DOHH2 (cell line): Measurements from ENCODE around the gene KAT6B.

ENCODE experiments used
- H3F3A ChIP-seq: fragments of 200-600 bp; sonication (generic), shearing (Covaris generic); 2 replicates; pipeline ENCODE4 v1.6.0; 2016; ENCODE audit warnings: antibody characterized with exemption, mild to moderate bottlenecking; ENCODE audit not compliant: control insufficient read depth, insufficient read depth
- H3K27ac ChIP-seq: fragments of 200-600 bp; sonication (generic); 2 replicates; pipeline ENCODE4 v1.5.1; 2014; ENCODE audit warnings: low read depth, mild to moderate bottlenecking, low read length, moderate library complexity
- H3K27me3 ChIP-seq: fragments of 200-600 bp; sonication (generic); 2 replicates; pipeline ENCODE4 v1.6.1; 2014; ENCODE audit warnings: mild to moderate bottlenecking, low read length, mixed read lengths; ENCODE audit not compliant: control insufficient read depth
- H3K36me3 ChIP-seq: fragments of 200-600 bp; sonication (generic); 2 replicates; pipeline ENCODE4 v1.6.1; 2014; ENCODE audit warnings: mild to moderate bottlenecking, low read length, moderate library complexity, mixed read lengths; ENCODE audit not compliant: control insufficient read depth
- H3K4me1 ChIP-seq: fragments of 200-600 bp; sonication (generic); 2 replicates; pipeline ENCODE4 v1.6.1; 2014; ENCODE audit warnings: mild to moderate bottlenecking, low read length, mixed read lengths; ENCODE audit not compliant: control insufficient read depth
- H3K4me2 ChIP-seq: fragments of 200-600 bp; sonication (generic); 2 replicates; pipeline ENCODE4 v1.6.0; 2014; ENCODE audit warnings: mild to moderate bottlenecking, low read length, moderate library complexity
- H3K4me3 ChIP-seq: fragments of 200-600 bp; sonication (generic); 2 replicates; pipeline ENCODE4 v1.5.1; 2014; ENCODE audit warnings: mild to moderate bottlenecking, low read length, mixed read lengths
- H3K79me2 ChIP-seq: fragments of 200-600 bp; sonication (generic); 2 replicates; pipeline ENCODE4 v1.6.1; 2014; ENCODE audit warnings: mild to moderate bottlenecking, low read length, mixed read lengths; ENCODE audit not compliant: control insufficient read depth
- H3K9me2 ChIP-seq: fragments of 200-600 bp; sonication (generic); replicated peaks from 2 replicates; pipeline ENCODE4 v1.6.1; 2014; ENCODE audit warnings: mild to moderate bottlenecking, low read length, mixed read lengths; ENCODE audit not compliant: control insufficient read depth
- H3K9me3 ChIP-seq: fragments of 200-600 bp; sonication (generic); 2 replicates; pipeline ENCODE4 v1.6.1; 2014; ENCODE audit warnings: antibody characterized with exemption, low read length, mixed read lengths; ENCODE audit not compliant: control insufficient read depth, insufficient read depth
- H4K20me1 ChIP-seq: fragments of 200-600 bp; sonication (generic); 2 replicates; pipeline ENCODE4 v1.6.0; 2014; ENCODE audit warnings: low read depth, mild to moderate bottlenecking, antibody characterized with exemption, low read length, moderate library complexity; ENCODE audit not compliant: control insufficient read depth, insufficient read depth
- EZH2phosphoT487 ChIP-seq: fragments of 200-600 bp; sonication (generic); IDR thresholded peaks from 2 replicates; pipeline ENCODE4 v1.6.1; 2017; ENCODE audit warnings: borderline replicate concordance, mild to moderate bottlenecking, antibody characterized with exemption, low read length, moderate library complexity, mixed read lengths
- TF ChIP-seq, protein P1 (sequence below): fragments of 200-600 bp; sonication (generic); IDR thresholded peaks from one replicate; pipeline ENCODE4 v1.5.1; 2014; ENCODE audit warnings: antibody characterized with exemption, mild to moderate bottlenecking, low read depth, low read length; ENCODE audit not compliant: poor library complexity, severe bottlenecking

Gene KAT6B

DNA sequence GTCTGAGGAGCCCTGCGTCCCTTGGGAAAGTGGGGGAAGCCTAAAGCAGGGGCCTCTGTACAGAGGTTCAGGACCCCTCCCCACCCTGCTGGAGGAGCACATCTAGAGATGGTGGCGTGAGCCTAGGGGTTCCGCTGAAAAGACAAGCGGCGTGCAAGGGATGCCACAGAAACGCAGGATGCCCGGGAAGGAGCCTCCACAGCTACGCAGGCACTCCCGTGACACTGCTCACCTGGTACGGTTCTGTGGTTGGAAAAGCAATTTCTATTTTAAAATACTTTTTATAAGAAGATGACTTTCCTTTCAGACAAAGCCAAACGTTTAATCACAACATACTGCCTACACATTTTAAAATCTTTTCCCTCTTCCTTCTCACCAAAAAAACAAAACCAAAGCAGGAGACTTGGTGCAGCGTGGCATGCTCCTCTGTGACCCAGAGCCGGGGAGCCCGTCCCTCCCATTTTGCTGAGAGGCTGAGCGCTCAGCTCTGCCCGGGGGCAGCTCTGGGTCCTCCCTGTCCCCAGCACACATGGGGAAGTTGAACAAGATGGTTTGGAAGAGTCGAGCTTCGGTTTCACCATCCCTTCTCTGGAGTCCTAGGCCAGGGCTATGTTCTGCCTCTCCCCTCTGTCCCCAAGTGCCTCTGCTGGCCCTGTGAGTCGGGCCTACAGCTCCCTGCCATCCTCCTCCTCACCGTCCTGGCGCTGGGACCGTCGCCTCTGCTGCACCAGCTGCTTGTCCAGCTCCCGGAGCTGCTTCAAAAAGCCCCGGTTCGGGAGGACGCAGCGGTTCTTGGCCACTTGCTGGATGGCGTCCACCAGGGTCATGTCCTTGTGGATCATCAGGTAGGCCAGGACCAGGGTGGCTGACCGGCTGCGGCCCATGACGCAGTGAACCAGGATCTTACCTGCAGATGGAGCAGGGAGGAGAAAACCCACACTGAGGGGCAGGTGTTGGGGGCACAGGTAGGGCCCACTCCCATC, 211.1 kb downstream of the KAT6B start:
- no peaks in the 10 kb centered on the region for H3K36me3 ChIP-seq
- H4K20me1 ChIP-seq: no peaks in the 10 kb centered on the region
- no peaks in the 10 kb centered on the region for H3K9me2 ChIP-seq
- no peak for TF ChIP-seq EZH2phosphoT487
- TF ChIP-seq, protein P1, sequence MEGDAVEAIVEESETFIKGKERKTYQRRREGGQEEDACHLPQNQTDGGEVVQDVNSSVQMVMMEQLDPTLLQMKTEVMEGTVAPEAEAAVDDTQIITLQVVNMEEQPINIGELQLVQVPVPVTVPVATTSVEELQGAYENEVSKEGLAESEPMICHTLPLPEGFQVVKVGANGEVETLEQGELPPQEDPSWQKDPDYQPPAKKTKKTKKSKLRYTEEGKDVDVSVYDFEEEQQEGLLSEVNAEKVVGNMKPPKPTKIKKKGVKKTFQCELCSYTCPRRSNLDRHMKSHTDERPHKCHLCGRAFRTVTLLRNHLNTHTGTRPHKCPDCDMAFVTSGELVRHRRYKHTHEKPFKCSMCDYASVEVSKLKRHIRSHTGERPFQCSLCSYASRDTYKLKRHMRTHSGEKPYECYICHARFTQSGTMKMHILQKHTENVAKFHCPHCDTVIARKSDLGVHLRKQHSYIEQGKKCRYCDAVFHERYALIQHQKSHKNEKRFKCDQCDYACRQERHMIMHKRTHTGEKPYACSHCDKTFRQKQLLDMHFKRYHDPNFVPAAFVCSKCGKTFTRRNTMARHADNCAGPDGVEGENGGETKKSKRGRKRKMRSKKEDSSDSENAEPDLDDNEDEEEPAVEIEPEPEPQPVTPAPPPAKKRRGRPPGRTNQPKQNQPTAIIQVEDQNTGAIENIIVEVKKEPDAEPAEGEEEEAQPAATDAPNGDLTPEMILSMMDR: no peak
- no peaks in the 10 kb centered on the region for H3K27me3 ChIP-seq
- no peaks in the 10 kb centered on the region for H3K9me3 ChIP-seq
- no peaks in the 10 kb centered on the region for H3K4me1 ChIP-seq
- H3K4me3 ChIP-seq: no peak overlapping the region
- no peak overlapping the region for H3K27ac ChIP-seq
- H3K79me2 ChIP-seq: no peaks in the 10 kb centered on the region
- H3F3A ChIP-seq: no peaks in the 10 kb centered on the region
- H3K4me2 ChIP-seq: no peak overlapping the region

DNA sequence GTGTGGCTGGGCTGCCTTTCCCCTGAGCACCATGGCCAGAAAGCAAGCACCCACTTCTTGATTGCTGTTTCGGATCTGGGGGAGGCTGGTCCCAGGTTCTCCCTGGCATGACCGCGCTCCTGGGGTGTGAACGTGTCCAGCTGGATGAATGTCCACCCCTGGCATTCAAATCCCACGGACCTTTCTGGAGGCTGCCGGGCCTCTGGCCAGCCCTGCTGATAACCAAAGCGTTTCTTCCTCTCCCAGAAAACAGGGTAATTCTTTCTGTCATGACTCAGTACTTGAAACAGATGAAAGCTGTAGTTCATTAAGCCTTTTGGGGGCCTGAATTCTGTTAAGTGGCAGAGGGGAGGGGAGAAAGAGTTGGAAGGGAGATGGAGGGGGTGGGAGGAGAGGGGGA, 211.9 kb downstream of the KAT6B start:
- Histone ChIP-seq H3K27ac (no peak overlapping the region), H3K9me3 (no peaks in the 10 kb centered on the region)

DNA sequence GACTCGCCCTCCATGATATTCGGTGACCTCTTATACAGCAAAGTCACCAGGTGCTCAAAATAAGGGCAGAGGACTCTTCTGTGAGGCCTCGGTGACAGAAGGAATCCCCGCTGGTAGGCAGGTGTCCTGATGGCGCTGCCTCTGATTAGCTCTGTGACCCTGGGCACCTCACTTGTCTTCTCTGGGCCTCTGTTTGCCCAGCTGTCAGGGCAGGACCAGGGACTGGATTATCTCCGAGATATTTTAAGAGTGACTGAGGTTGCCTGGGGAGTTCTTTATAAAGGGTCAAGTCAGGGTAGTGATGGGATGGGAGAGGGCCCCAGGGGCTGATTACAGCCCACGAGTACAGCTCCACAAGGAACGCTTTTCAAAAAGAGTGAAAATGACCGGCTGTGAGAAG, 214.2 kb downstream of the KAT6B start:
- Histone ChIP-seq H4K20me1 (no peaks in the 10 kb centered on the region), H3F3A (no peaks in the 10 kb centered on the region), H3K79me2 (no peaks in the 10 kb centered on the region), H3K4me2 (no peak overlapping the region), H3K27ac (no peak overlapping the region), H3K9me2 (no peaks in the 10 kb centered on the region), H3K4me1 (no peaks in the 10 kb centered on the region), H3K27me3 (no peaks in the 10 kb centered on the region), H3K9me3 (no peaks in the 10 kb centered on the region), H3K4me3 (no peak overlapping the region), H3K36me3 (no peaks in the 10 kb centered on the region)
- no peak for TF ChIP-seq EZH2phosphoT487
- TF ChIP-seq, protein P1: no peak

More for the DNA sequence above, 211.9 kb downstream of the KAT6B start:
- H3K27me3 ChIP-seq: no peaks in the 10 kb centered on the region
- H3K4me2 ChIP-seq: no peak overlapping the region
- TF ChIP-seq EZH2phosphoT487: no peak
- TF ChIP-seq, protein P1: no peak
- no peaks in the 10 kb centered on the region for H4K20me1 ChIP-seq
- no peaks in the 10 kb centered on the region for H3K36me3 ChIP-seq
- no peaks in the 10 kb centered on the region for H3F3A ChIP-seq
- no peaks in the 10 kb centered on the region for H3K9me2 ChIP-seq
- no peak overlapping the region for H3K4me3 ChIP-seq
- no peaks in the 10 kb centered on the region for H3K79me2 ChIP-seq
- no peaks in the 10 kb centered on the region for H3K4me1 ChIP-seq
